ENCODE results near the gene DENND1A.

The DENND1A gene

DNA sequence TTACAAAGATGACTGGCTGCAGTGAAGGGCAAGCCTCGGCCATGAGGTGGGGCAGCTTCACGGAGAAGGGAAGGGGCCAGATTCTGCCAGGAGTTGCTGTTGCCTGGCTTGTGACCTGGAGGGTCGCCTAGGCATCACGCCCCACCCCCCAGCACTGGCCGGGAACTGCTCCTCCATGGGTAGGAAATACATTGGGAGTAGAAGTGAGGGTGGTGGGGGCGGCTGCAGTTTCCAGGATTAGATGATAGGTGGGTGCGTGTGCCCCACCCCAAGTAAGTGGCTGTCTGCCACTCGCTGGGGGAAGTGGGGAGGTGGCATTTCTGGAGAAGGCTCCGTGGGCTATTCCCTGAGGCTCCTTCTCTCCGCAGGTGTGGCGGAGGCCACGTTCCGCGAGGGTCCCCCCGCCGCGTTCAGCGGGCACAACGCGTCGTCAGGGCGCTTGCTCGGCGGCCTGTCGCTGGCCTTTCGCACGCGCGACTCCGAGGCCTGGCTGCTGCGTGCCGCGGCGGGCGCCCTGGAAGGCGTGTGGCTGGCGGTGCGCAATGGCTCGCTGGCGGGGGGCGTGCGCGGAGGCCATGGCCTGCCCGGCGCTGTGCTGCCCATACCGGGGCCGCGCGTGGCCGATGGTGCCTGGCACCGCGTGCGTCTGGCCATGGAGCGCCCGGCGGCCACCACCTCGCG lies 557.0 kb downstream of the DENND1A start:
- no peak for DNase-seq (ENCODE audit: extremely low read depth, low read depth)
- no peak for TF ChIP-seq CTCF (IDR thresholded peaks at IDR 0.05; ENCODE audit: low read depth, low read length)

GRCh38 chr9:123371805-123372590 lies 557.9 kb downstream of the DENND1A start:
- no peak for TF ChIP-seq CTCF (IDR thresholded peaks at IDR 0.05; ENCODE audit: low read depth, low read length)
- no peak for DNase-seq (ENCODE audit: extremely low read depth, low read depth)

- TF ChIP-seq CTCF (IDR thresholded peaks at IDR 0.05; ENCODE audit: low read depth, low read length) = no peak
- no peak for DNase-seq (ENCODE audit: extremely low read depth, low read depth)
Measured at GRCh38 chr9:123371228-123371584, 558.7 kb downstream of the DENND1A start.

DNA sequence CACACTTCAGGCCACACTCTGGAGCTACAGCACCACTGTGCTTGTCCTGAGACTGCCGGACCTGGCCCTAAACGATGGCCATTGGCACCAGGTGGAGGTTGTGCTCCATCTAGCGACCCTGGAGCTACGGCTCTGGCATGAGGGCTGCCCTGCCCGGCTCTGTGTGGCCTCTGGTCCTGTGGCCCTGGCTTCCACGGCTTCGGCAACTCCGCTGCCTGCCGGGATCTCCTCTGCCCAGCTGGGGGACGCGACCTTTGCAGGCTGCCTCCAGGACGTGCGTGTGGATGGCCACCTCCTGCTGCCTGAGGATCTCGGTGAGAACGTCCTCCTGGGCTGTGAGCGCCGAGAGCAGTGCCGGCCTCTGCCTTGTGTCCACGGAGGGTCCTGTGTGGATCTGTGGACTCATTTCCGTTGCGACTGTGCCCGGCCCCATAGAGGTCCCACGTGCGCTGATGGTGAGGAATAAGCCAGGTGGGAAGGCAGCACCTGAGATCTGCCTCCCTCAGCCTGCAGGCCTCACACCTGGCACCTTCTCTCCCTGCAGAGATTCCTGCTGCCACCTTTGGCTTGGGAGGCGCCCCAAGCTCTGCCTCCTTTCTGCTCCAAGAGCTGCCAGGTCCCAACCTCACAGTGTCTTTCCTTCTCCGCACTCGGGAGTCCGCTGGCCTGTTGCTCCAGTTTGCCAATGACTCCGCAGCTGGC lies 559.2 kb downstream of the DENND1A start:
- no peak for DNase-seq (ENCODE audit: extremely low read depth, low read depth)
- TF ChIP-seq CTCF (IDR thresholded peaks at IDR 0.05; ENCODE audit: low read depth, low read length) = no peak

- no peak for TF ChIP-seq CTCF (IDR thresholded peaks at IDR 0.05; ENCODE audit: low read depth, low read length)
Measured at GRCh38 chr9:123370108-123370507, 559.8 kb downstream of the DENND1A start.

DNA sequence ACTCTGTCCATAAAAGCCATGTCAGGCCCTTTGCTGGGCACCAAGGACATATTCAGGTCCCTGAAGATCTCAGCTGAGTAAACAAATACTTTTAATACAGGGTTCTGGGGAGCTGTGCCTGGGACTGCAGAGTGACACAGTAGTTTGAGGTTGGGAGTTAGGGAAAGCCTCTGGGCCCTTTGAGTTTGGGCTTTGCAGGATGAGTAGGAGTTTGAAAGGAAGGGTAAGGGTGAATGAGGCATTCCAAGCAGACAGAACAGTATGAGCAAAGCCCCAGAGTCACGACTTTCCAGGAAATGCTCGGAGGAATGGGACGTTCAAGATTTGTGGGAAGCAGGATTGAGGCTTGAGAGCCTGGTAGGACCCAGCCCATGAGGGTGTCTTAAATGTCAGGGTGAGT lies 560.6 kb downstream of the DENND1A start:
- no peak for TF ChIP-seq CTCF (IDR thresholded peaks at IDR 0.05; ENCODE audit: low read depth, low read length)
- no peak for DNase-seq (ENCODE audit: extremely low read depth, low read depth)

More at GRCh38 chr9:123370108-123370507, 559.8 kb downstream of the DENND1A start:
- no peak for DNase-seq (ENCODE audit: extremely low read depth, low read depth)
